ENCODE results near the gene DMRT1.
"Not testable (repeated sequence)": the region's sequence is repeated elsewhere in the genome, so short reads cannot be mapped to it uniquely, and the experiment has no call there.

DMRT1 gene

GRCh38 chr9:860706-861105 lies 19.2 kb downstream of the DMRT1 start:
- FAIRE-seq = no peak

DNA sequence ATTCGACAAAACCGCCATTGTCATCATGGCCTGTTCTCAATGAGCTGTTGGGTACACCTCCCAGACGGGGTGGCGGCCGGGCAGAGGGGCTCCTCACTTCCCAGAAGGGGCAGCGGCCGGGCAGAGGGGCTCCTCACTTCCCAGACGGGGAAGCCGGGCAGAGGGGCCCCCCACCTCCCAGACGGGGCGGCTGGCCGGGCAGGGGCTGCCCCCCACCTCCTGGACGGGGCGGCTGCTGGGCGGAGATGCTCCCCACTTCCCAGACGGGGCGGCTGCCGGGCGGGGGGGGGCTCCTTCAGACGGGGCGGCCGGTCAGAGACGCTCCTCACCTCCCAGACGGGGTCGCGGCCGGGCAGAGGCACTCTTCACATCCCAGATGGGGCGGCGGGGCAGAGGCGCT lies 20.0 kb downstream of the DMRT1 start:
- FAIRE-seq = not testable (repeated sequence)

DNA sequence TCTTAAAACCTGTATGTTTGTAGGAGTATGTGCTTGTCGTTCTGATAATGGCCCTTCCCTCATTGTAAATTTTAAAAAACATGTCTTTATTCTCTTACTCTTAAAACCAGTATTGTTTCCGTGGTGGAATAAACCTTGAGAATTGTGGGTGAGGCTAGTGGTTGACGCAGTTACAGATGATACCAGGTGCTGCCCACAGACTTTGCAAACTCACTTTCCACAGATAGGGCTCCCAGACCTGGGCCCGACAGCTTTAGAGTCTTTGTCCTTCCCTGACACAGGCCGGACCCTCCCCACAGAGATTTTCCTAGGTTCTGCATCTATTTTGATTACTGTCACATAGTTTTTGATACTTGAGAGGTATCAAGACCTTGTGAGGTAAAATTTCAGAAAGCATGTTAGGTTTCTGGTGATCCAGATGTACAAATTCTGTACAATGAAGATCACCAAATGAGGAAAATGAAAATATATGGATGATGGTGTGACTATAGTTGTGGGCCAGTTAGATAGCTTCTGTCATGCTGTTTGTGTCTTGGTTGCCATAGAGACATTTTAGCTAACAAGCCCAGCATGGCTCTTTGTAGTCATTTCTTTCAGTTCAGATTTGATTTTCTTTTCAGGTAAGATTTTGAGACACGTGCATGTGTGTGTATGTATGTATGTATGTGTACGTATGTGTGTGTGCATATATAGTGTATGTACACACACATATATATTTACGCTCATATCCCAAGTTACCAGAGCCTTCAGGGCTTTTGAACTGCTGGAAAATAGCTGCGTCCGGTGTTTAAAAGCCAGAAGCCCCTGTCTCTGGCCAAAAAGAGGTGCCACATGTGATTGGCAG lies 33.8 kb downstream of the DMRT1 start:
- no peak for FAIRE-seq

DNA sequence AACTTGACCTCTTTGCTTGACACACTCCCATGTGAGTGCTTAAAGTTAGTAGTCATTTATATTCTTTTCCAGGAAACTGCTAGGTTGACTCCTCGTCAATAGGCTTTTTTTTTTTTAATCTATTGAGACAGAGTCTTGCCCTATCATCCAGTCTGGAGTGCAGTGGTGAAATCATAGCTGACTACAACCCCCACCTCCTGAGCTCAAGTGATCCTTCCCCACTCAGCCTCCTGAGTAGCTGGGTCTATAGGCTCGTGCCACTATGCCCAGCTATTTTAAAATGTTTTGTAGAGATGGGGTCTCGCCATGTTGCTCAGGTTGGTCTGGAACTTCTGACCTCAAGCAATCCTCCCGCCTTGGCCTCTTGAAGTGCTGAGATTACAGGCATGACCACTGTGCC lies 34.9 kb downstream of the DMRT1 start:
- no peak for FAIRE-seq

DNA sequence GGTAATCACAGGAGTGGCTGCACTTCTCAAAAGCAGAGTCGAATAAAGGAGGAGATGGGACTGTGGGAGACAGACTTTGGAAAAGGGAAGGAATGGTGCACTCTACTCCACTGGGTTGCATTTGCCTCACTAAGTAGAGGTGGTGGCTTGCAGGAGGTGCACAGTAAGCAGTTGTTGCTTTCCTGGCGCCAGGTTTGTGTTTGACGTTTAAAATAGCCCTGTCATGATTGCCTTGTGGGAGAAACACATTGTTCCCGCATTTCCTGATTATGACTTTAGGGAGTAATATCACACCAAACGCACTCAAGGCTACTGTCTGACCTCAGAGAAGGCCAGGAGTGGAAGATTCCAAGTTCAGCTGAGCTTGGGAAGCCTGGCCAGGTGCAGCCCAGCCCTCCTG lies 36.7 kb downstream of the DMRT1 start:
- FAIRE-seq = no peak

DNA sequence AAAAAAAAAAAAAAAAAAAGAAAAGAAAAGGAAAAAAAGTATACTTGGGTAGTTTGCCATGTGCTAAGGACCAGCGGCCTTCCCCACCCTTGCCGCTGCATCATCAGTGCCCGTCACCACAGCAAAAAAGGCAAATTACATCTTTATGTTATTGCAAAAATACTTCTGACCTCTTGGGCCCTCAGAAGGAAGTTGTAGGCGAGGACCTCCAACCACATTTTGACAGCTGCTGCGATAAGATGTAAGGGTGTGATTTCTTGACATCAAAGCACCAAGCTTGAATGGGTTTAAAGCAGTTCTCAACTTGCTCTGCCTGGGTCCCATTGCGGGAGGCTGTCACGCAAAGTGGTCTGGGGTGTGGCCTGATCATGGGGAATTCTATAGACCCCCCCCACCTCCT lies 39.2 kb downstream of the DMRT1 start:
- FAIRE-seq = no peak

DNA sequence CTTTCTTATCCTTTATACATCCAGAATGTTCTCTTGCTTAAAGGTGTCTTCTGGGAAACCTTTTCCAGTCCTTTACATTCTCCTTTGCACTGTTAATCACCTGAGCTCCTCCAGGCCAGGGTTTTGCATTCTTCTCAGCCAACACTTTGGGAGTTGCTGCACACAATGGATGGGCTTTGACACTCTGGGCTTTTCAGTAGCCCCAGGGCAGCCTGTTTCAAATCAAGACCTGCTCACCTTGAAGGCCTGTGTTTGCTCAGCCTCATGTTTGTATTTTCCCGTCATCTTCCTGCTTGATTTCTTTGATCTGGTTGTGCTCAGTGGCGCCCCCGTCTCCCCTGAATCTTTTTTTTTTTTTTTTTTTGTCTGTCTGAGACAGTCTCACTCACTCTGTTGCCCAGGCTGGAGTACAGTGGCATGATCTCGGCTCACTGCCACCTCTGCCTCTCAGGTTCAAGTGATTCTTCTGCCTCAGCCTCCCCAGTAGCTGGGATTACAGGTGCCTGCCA lies 41.0 kb downstream of the DMRT1 start:
- FAIRE-seq = no peak

DNA sequence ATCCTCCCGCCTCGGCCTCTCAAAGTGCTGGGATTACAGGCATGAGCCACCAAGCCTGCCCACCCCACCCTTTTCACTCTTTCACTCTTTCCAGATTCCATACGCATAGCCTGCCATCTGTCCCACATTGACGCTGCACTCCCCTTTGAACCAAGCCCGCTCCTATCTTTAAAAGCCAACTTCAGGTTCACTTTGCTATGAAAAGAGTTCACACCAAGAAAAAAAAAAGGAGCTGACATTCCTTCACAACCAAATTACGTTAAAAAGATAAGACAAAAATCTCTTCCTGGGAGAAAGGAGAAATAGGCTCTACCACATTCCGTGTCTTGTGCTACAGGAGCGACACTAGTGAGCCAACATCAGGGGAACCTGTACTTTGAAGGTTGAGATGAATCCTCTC lies 41.5 kb downstream of the DMRT1 start:
- FAIRE-seq = no peak

DNA sequence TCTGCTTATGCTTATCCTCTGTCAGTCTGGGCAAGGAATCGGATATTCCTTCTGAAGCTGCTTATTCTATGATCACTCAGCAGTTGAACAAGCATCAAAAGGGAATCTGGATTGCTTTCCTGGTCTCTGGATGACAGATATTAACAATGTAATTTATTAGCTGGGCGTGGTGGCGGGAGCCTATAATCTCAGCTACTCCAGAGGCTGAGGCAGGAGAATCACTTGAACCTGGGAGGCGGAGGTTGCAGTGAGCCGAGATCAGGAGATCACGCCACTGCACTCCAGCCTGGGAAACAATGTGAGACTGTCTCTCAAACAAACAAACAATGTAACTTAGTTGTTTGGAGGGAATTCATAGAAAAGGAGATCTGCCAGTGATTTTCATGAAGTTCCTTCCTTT lies 45.4 kb downstream of the DMRT1 start:
- FAIRE-seq = no peak

- FAIRE-seq = no peak
These were observed 50.6 kb downstream of the DMRT1 start for GRCh38 chr9:892123-892522.

DNA sequence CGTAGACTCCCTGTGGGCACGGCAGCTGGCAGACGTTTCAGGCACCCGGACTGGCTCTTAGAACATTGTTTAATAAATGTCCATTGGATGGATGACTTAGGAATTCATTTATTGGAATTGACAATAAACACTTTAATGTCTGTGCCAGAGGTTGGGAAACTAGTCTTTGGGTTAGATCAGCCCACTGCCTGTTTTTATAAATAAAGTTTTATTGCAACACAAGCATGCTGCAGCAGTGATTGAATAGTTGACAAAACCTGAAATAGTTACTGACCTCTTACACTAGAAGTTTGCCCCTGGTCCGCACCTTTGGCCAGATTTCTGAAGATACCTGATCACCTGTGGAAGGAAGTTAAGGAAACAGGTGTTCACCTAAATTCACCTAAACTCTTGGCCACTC lies 51.6 kb downstream of the DMRT1 start:
- no peak for FAIRE-seq

DNA sequence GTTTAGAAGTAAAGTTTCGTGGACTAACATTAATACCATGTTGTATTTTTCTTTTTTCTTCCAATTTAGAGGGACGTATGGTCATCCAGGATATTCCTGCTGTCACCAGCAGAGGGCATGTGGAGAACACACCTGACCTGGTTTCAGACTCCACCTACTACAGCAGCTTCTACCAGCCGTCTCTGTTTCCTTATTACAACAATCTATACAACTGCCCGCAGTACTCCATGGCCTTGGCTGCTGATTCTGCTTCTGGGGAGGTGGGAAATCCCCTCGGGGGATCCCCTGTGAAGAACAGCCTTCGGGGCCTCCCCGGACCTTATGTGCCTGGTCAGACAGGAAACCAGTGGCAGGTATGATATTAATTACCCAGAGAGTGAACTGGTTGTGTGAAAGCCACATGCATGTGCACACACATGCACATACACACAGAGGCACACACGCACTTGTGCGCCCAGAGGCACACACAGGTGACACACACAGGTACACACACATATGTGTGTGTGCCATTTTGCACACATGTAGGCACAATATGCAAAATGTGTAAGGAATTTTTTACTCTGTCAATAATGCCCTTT lies 52.4 kb downstream of the DMRT1 start:
- no peak for FAIRE-seq

GRCh38 chr9:899440-900184 lies 58.1 kb downstream of the DMRT1 start:
- no peak for FAIRE-seq

DNA sequence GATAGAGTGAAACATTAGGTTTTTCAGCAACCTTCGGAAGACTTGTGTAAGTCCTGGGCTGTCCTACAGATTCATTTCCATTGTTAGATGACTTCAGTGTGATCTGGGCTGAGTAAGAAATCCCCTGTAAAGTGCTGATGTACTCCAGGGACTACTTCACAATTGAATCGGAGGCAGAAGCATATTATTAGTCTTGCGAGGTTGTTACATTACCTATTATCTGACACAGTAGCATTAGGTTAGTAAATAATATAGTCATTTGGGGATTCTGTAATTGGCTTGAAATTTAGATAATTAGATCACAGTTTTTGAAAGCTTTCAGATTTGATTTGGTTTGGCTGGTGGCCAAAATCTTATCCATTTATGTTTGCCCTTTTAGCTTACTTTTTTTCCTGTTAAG lies 62.4 kb downstream of the DMRT1 start:
- FAIRE-seq = no peak

DNA sequence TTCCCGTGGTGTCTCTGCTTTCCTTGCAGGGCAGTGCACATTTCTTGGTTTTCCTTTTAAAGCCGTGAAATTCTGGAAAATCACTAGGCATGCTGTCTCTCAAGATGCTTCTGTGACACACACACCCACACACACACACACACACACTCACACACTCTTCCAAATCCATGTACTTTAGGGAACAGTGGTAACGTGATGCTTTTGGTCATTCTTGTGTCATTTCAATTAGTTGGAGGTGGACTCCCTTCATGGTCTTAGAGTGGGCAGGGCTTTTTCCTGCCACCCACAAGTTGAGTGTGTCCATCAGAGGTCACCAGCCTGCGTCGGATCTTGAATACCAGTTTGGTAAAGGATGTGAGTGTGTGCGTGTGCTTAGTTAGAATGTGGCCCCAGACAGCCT lies 64.4 kb downstream of the DMRT1 start:
- no peak for FAIRE-seq

GRCh38 chr9:908536-909205 lies 67.2 kb downstream of the DMRT1 start:
- FAIRE-seq = no peak

DNA sequence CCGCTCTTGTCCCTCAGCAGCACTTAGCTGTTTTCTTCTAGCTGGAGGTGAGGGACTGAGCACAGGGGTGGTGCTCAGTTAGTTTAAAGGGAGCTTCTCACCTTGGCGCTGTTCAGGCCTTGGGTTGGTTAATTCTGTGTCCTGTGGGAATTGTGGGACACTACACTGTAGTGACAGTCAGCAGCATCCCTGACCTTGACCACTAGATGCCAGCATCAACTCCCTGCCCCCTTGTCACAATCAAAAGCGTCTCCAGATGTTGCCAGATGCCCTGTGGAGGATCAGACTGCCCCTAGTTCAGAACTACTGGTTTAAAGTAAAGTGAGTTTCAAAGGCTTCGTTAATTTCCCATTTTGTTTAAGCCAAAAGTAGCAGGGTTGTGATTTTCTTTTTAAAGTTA lies 69.5 kb downstream of the DMRT1 start:
- FAIRE-seq = no peak

DNA sequence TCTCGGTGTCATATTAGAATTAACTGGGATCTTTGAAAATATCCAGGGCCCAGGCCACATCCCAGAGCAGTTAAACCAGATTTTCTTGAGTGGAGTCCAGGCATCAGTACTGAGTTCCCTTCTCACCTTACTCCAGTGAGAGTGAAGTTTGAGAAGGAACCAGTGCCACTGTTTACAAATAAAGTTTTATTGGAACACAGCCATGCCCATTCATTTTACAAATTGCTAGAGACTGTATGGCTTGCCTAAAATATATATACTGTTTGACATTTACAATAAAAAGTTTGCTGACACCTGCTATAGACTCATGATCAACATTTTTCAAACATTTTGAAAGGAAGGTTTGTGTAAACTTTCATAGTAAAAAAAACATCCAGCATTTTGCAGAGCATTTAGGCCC lies 71.3 kb downstream of the DMRT1 start:
- no peak for FAIRE-seq

- not testable (repeated sequence) for FAIRE-seq
These were observed 72.0 kb downstream of the DMRT1 start for GRCh38 chr9:913526-913925.

DNA sequence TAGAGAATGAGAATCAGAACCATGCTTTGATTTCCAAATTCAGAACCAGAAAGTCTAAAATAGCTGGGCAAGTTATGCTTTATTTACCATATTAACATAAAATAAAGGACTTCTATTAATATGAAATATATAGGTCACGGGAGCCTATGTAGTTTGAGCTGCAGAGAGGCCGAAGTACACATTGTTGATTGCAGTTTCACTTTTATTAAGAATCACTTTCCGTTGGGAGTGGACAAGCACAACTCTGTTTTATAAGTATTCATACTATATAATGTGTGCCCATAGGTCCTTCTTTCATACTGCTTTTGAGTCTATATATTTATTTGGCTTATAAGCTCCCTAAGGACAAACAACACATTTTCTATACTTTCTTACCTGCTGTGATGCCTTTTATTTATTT lies 76.2 kb downstream of the DMRT1 start:
- no peak for FAIRE-seq

GRCh38 chr9:920927-921326 lies 79.4 kb downstream of the DMRT1 start:
- FAIRE-seq = no peak

DNA sequence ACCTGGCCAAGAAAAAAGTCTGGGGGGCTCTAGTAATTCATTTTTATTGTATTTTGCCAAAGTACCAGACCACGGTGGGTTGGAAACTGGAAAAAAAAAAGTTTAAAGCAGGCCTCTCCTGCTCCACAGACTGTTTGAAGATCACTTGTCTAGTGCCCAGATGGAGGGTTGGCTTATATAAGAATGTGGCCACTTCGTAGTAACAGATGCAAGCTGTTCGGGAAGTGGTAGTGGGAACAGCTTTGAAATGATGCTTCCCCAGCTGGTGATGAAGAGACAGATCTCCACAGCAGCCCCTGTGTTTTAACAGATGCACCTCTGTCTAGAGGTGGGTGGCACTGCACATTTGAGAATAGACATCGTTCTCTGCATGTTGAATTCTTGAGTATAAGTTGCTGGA lies 80.7 kb downstream of the DMRT1 start:
- FAIRE-seq = no peak

- FAIRE-seq = no peak
These were observed 81.2 kb downstream of the DMRT1 start for GRCh38 chr9:922731-923130.

All from TTC549 (cell line).